ENCODE data around the gene POLD1. TPM values are rescaled to one million over a fixed set of nuclear protein-coding genes. Genes with fewer than 3 reads are reported as not detected.

The POLD1 gene
- total and polyA plus RNA-seq, 2 experiments from 2014 or later: 111 to 173 TPM

- peak overlapping the region; percentile 57 for H3K4me3 ChIP-seq
- peaks cover 26% of the 10 kb centered on the region for H3K27me3 ChIP-seq (ENCODE audit: insufficient read depth)
- Mint-ChIP-seq H3K36me3 (ENCODE audit: low read depth) (peaks cover 15% of the 10 kb centered on the region), H3K27ac (no peak overlapping the region), H3K4me1 (peaks cover 16% of the 10 kb centered on the region), H3K27me3 (ENCODE audit: insufficient read depth, low read depth, poor library complexity) (peaks cover 12% of the 10 kb centered on the region), H3K9me3 (no peaks in the 10 kb centered on the region; the same call in 2 of the 3 replicates), H3K4me3 (no peak overlapping the region; the same call in 2 of the 3 replicates)
- H3K4me2 ChIP-seq: peak overlapping the region; percentile 79
- peak overlapping the region; percentile 80 for H2AFZ ChIP-seq
- H4K20me1 ChIP-seq (replicated peaks; ENCODE audit: insufficient read depth): no peaks in the 10 kb centered on the region; the same call in 1 of the 2 replicates
- no peak overlapping the region for H3K27ac ChIP-seq (ENCODE audit: low read depth)
- H3K36me3 ChIP-seq (ENCODE audit: insufficient read depth): no peaks in the 10 kb centered on the region
- no peaks in the 10 kb centered on the region for H3K79me2 ChIP-seq (replicated peaks; ENCODE audit: insufficient read depth)
- H3K9me2 ChIP-seq (ENCODE audit: insufficient read depth): no peaks in the 10 kb centered on the region
- peak; percentile 27 for ATAC-seq
- peak; percentile 91 for DNase-seq (ENCODE audit: low spot score)
- H3K4me1 ChIP-seq (ENCODE audit: insufficient read depth): peaks cover 25% of the 10 kb centered on the region
- TF ChIP-seq, protein P1, sequence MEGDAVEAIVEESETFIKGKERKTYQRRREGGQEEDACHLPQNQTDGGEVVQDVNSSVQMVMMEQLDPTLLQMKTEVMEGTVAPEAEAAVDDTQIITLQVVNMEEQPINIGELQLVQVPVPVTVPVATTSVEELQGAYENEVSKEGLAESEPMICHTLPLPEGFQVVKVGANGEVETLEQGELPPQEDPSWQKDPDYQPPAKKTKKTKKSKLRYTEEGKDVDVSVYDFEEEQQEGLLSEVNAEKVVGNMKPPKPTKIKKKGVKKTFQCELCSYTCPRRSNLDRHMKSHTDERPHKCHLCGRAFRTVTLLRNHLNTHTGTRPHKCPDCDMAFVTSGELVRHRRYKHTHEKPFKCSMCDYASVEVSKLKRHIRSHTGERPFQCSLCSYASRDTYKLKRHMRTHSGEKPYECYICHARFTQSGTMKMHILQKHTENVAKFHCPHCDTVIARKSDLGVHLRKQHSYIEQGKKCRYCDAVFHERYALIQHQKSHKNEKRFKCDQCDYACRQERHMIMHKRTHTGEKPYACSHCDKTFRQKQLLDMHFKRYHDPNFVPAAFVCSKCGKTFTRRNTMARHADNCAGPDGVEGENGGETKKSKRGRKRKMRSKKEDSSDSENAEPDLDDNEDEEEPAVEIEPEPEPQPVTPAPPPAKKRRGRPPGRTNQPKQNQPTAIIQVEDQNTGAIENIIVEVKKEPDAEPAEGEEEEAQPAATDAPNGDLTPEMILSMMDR (conservative IDR thresholded peaks at IDR 0.05; ENCODE audit: low read depth in 2 of 2): peak in 1 of 2 experiments; percentile 14; a peak in 1 of 4 replicates
- TF ChIP-seq EZH2 (IDR thresholded peaks at IDR 0.05; ENCODE audit: low read depth, unreplicated experiment) (no peak), POLR2AphosphoS5 (IDR thresholded peaks at IDR 0.05; ENCODE audit: low read depth) (peak; percentile 42)
- TF ChIP-seq, protein P2, sequence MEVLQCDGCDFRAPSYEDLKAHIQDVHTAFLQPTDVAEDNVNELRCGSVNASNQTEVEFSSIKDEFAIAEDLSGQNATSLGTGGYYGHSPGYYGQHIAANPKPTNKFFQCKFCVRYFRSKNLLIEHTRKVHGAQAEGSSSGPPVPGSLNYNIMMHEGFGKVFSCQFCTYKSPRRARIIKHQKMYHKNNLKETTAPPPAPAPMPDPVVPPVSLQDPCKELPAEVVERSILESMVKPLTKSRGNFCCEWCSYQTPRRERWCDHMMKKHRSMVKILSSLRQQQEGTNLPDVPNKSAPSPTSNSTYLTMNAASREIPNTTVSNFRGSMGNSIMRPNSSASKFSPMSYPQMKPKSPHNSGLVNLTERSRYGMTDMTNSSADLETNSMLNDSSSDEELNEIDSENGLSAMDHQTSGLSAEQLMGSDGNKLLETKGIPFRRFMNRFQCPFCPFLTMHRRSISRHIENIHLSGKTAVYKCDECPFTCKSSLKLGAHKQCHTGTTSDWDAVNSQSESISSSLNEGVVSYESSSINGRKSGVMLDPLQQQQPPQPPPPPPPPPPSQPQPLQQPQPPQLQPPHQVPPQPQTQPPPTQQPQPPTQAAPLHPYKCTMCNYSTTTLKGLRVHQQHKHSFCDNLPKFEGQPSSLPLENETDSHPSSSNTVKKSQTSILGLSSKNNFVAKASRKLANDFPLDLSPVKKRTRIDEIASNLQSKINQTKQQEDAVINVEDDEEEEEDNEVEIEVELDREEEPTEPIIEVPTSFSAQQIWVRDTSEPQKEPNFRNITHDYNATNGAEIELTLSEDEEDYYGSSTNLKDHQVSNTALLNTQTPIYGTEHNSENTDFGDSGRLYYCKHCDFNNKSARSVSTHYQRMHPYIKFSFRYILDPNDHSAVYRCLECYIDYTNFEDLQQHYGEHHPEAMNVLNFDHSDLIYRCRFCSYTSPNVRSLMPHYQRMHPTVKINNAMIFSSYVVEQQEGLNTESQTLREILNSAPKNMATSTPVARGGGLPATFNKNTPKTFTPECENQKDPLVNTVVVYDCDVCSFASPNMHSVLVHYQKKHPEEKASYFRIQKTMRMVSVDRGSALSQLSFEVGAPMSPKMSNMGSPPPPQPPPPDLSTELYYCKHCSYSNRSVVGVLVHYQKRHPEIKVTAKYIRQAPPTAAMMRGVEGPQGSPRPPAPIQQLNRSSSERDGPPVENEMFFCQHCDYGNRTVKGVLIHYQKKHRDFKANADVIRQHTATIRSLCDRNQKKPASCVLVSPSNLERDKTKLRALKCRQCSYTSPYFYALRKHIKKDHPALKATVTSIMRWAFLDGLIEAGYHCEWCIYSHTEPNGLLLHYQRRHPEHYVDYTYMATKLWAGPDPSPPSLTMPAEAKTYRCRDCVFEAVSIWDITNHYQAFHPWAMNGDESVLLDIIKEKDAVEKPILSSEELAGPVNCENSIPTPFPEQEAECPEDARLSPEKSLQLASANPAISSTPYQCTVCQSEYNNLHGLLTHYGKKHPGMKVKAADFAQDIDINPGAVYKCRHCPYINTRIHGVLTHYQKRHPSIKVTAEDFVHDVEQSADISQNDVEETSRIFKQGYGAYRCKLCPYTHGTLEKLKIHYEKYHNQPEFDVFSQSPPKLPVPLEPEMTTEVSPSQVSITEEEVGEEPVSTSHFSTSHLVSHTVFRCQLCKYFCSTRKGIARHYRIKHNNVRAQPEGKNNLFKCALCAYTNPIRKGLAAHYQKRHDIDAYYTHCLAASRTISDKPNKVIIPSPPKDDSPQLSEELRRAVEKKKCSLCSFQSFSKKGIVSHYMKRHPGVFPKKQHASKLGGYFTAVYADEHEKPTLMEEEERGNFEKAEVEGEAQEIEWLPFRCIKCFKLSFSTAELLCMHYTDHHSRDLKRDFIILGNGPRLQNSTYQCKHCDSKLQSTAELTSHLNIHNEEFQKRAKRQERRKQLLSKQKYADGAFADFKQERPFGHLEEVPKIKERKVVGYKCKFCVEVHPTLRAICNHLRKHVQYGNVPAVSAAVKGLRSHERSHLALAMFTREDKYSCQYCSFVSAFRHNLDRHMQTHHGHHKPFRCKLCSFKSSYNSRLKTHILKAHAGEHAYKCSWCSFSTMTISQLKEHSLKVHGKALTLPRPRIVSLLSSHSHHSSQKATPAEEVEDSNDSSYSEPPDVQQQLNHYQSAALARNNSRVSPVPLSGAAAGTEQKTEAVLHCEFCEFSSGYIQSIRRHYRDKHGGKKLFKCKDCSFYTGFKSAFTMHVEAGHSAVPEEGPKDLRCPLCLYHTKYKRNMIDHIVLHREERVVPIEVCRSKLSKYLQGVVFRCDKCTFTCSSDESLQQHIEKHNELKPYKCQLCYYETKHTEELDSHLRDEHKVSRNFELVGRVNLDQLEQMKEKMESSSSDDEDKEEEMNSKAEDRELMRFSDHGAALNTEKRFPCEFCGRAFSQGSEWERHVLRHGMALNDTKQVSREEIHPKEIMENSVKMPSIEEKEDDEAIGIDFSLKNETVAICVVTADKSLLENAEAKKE (CRISPR knock-in tag; IDR thresholded peaks at IDR 0.05): no peak
- H3F3A ChIP-seq (replicated peaks; ENCODE audit: low read depth): peaks cover 20% of the 10 kb centered on the region; the same call in 1 of the 2 replicates
These were observed 43.9 kb downstream of the POLD1 start for GRCh38 chr19:50427997-50428425.

Measured in GM23338 (cell line).